LNCAP (cell line): ENCODE results near the gene GRK2.

Experiments used
- TF ChIP-seq, protein P1 (sequence below): fragments of 450-650 bp; IDR thresholded peaks from 2 replicates; pipeline ENCODE4 v1.5.1; 2017; ENCODE audit warnings: mild to moderate bottlenecking

The GRK2 gene

DNA sequence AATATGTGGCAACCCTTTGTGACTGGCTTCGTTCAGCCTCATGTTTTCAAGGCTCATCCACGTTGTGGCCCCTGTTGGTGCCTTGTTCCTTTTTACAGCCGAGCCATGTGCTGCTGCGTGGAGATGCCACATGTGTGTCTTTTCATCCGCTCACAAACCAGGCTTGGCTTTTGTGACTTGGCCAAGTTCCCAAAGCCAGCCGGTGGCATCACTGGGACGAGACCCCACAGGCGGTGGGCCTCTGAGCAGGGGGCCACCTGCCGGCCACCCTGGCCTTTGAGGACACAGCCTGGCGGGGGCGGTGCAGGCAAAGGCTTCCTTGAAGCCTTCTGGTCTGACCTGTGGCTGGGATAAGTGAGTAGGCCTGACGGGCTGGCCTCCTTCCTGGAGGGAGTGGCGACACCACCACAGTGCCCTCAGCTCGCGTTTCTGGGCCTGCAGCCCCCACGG is 10.5 kb downstream of the GRK2 start:
- TF ChIP-seq, protein P1, sequence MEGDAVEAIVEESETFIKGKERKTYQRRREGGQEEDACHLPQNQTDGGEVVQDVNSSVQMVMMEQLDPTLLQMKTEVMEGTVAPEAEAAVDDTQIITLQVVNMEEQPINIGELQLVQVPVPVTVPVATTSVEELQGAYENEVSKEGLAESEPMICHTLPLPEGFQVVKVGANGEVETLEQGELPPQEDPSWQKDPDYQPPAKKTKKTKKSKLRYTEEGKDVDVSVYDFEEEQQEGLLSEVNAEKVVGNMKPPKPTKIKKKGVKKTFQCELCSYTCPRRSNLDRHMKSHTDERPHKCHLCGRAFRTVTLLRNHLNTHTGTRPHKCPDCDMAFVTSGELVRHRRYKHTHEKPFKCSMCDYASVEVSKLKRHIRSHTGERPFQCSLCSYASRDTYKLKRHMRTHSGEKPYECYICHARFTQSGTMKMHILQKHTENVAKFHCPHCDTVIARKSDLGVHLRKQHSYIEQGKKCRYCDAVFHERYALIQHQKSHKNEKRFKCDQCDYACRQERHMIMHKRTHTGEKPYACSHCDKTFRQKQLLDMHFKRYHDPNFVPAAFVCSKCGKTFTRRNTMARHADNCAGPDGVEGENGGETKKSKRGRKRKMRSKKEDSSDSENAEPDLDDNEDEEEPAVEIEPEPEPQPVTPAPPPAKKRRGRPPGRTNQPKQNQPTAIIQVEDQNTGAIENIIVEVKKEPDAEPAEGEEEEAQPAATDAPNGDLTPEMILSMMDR, result no peak

DNA sequence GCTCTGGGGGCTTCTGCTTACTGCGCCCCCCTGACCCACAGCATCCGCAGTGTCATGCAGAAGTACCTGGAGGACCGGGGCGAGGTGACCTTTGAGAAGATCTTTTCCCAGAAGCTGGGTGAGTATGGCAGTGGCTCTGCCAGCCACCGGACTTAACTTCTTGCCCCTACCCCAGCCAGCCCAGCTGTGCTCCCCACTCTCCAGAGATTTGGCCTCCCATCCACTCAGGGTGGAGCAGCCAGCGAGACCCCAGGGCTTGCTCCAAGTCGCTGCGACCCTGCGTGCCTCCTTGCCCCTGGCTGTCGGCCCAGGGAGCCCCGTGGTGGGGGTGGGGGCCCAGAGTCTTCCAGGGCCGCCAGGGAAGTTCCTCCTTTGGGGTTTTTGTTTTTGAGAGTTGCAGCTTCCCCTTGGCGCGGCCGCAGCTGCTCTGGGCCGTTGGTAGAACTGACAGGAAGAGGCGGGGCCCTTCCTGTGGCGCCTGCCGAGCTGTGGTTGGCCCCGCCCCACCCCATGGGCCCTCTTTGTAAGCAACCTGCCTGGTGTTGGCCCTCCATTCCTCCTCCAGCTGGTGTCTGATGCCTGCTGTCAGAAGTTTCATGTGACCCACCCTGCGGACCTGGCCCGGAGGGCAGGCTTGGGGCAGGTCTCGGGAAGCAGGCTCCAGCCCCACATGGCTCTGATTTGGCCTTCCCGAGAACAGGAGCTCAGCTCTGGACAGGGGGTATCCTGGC is 11.1 kb downstream of the GRK2 start:
- TF ChIP-seq, protein P1, result no peak

DNA sequence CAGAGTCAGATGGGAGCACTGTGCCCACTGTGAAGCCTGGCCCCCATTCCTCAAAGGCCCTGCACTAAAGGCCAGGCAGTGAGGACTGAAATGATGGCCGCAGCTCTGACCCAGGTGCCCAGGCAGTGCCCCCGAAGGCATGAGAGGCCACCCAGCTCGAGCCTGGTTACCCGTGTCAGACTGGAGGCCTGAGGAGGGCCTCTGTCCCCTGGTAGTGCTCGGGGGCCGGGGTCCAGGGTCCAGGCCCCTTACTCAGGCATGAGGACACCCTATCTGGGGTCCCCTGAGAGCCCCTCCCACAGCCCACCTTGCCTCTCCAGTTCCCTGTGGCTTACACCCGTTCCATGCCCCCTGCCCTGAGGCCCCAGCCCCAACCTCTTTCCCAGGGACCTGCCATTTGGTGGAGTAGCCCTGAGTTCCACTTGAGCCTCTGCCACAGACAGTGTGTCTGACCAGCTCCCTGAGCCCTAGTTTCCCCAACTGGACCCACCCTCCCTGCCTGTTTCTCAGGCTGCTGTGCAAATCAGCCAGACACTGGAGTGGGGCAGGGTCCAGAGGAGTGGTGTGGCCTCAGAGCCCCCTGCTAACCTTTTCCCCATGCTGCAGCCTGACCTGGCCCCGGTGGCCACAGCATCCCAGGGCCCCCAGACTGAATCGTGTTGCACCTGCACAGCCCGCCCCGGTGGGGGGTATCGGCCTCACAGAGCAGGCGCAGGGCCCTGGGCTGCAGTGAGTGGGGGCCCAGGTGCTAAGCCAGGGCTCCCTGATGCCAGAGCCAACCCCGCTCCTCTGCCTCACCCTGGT is 12.1 kb downstream of the GRK2 start:
- TF ChIP-seq, protein P1, result no peak

DNA sequence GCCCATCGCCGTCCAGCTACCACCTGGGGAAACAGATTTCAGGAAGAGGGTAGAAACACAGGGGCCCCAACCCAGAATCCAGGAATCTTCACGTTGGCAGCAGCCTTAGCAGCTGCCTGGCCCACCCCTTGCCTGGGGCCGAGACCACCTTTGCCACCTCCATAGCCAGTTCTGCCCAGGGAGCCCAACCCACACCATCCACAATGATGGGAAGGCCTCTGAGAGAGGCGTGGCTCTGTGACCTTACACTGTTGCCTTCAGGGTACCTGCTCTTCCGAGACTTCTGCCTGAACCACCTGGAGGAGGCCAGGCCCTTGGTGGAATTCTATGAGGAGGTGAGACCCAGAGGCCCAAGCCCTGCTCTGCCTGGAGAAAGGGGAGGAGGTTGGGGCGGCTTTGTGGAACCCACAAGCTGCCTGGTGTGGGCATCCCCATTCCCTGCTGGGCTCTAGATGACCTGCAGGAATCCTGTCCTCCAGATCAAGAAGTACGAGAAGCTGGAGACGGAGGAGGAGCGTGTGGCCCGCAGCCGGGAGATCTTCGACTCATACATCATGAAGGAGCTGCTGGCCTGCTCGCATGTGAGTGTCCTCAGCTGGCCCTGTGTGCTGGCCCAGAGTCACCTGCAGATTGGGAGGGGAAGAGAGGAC is 12.8 kb downstream of the GRK2 start:
- TF ChIP-seq, protein P1, result no peak

DNA sequence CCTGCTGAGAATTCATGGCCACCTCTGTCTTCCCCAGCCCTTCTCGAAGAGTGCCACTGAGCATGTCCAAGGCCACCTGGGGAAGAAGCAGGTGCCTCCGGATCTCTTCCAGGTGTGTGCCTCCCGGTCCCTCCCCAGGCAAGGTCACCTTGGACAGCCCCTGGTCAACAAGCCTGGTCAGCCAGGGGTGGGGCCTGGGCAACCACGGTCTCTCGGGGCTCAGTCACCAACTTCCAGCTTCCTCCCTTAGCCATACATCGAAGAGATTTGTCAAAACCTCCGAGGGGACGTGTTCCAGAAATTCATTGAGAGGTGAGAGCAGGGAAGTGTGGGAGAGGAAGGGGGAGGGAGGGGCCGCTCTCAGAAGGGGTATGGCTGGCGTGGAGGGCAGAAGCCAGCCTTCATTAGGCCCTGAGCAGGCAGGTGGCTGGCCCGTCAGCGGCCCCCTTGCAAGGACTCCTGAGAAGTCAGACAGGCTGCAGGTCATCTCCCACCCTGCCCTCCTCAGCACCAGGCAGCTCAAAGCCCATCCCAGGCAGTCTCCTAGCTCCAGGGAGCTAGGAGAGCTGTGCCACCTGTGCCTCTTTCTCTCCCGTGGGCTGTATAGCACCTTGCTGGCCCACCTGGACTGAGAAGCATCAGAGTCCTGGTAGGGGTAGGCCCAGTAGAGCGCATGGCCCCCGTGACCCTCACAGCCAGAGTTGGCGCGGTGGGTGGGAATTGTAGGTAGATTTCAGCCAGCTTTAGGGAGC is 13.5 kb downstream of the GRK2 start:
- TF ChIP-seq, protein P1, result no peak

DNA sequence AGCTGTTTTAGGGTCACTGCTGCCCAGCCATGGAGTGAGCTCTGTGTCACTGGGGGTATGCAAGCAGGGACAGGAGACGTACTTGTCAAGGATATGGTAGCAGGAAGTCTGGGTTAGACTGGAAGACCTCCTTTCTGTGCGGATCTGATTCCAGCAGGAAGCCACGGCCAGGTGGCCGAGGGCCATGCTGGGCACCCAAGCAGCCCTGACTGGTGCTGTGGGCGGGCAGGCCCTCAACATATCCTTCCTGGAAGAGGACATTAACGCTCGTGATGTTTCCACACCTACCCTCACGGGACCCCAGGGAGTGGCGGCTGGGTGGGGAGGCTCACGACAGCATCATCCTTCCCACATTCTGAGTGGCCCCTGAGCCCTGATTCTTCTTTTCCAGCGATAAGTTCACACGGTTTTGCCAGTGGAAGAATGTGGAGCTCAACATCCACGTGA is 14.1 kb downstream of the GRK2 start:
- TF ChIP-seq, protein P1, result no peak
